A673 (cell line): ENCODE data around the gene PSMD11. TPM values are rescaled to one million over a fixed set of nuclear protein-coding genes. Genes with fewer than 3 reads are reported as not detected.

Source experiments
- BruUV-seq: library from RNA; stranded (reverse); fragments of 400-500 nt; replicated peaks from 2 replicates; lab custom pipeline; 2021; lab: Mats Ljungman, UMichigan
- CTCF ChIA-PET: fragments of 300-600 bp; sonication (Branson Sonifier 250); formaldehyde crosslinking; loops from one replicate; lab custom pipeline; 2022; ENCODE audit warnings: antibody characterized with exemption; lab: Charles Lee
- POLR2A ChIA-PET: fragments of 300-600 bp; sonication (Branson Sonifier 250); formaldehyde crosslinking; loops from one replicate; lab custom pipeline; 2022; ENCODE audit warnings: antibody characterized with exemption; ENCODE audit not compliant: low non-redundant PET; lab: Charles Lee
- DNase-seq: peaks from one replicate; pipeline ENCODE4 v3.0.0-alpha.2; 2015; ENCODE audit warnings: low spot score
- H3K27ac ChIP-seq: fragments of 200-600 bp; sonication (generic); 2 replicates; pipeline ENCODE4 v1.5.1; 2016; ENCODE audit warnings: mixed run types, low read depth, mild to moderate bottlenecking, mixed read lengths, antibody characterized with exemption, low read length; ENCODE audit not compliant: poor library complexity, severe bottlenecking
- H3K27me3 ChIP-seq: fragments of 200-600 bp; sonication (generic); replicated peaks from 2 replicates; pipeline ENCODE4 v1.6.1; 2017; ENCODE audit warnings: mixed run types, low read depth, mild to moderate bottlenecking, mixed read lengths, antibody characterized with exemption, low read length; ENCODE audit not compliant: insufficient read depth, poor library complexity
- H3K36me3 ChIP-seq: fragments of 200-600 bp; sonication (generic); 2 replicates; pipeline ENCODE4 v1.6.1; 2016; ENCODE audit warnings: mixed run types, mild to moderate bottlenecking, mixed read lengths, antibody characterized with exemption, low read length; ENCODE audit not compliant: insufficient read depth, poor library complexity, severe bottlenecking
- H3K4me1 ChIP-seq: fragments of 200-600 bp; sonication (generic); 2 replicates; pipeline ENCODE4 v1.6.1; 2017; ENCODE audit warnings: mixed run types, mild to moderate bottlenecking, mixed read lengths, antibody characterized with exemption, low read length; ENCODE audit not compliant: insufficient read depth, poor library complexity, severe bottlenecking
- H3K4me3 ChIP-seq: fragments of 200-600 bp; sonication (generic); 2 replicates; pipeline ENCODE4 v1.5.1; 2016; ENCODE audit warnings: low read depth, mixed run types, mild to moderate bottlenecking, mixed read lengths, low read length; ENCODE audit not compliant: poor library complexity, severe bottlenecking
- H3K9me3 ChIP-seq: fragments of 200-600 bp; sonication (generic); 2 replicates; pipeline ENCODE4 v1.6.1; 2016; ENCODE audit warnings: mixed run types, low read depth, mild to moderate bottlenecking, mixed read lengths, antibody characterized with exemption, low read length; ENCODE audit not compliant: poor library complexity, severe bottlenecking
- CTCF ChIP-seq: fragments of 300-800, 200-600 bp; sonication (generic); conservative IDR thresholded peaks from 2 replicates; pipeline ENCODE4 v1.5.1; 2017; ENCODE audit warnings: low read depth, mild to moderate bottlenecking, antibody characterized with exemption, low read length, moderate library complexity, mixed read lengths
- EZH2 ChIP-seq: fragments of 200-600 bp; sonication (generic); IDR thresholded peaks from 2 replicates; pipeline ENCODE4 v1.6.1; 2017; ENCODE audit warnings: borderline replicate concordance, low read depth, mild to moderate bottlenecking, mixed read lengths, antibody characterized with exemption, low read length; ENCODE audit not compliant: poor library complexity, severe bottlenecking
- intact Hi-C: fragments of 100-400 bp; cut with micrococcal nuclease; formaldehyde crosslinking; loops from one replicate; pipeline ENCODE4 v1.10.0; 2022; ENCODE audit not compliant: unreplicated experiment
- total RNA-seq: library from RNA; stranded (reverse); gene quantifications from 2 replicates; pipeline ENCODE4 v1.2.3, GENCODE V29; 2021

The PSMD11 gene
- total RNA-seq, 1 experiment from 2014 or later: 195 TPM

GRCh38 chr17:32496395-32497073 lies 52.2 kb downstream of the PSMD11 start:
- ChIA-PET POLR2A (no interaction called here), CTCF (no interaction called here)
- Histone ChIP-seq H3K36me3 (no peaks in the 10 kb centered on the region), H3K4me1 (peaks cover 10% of the 10 kb centered on the region), H3K27me3 (no peaks in the 10 kb centered on the region), H3K9me3 (no peaks in the 10 kb centered on the region), H3K4me3 (no peak overlapping the region), H3K27ac (no peak overlapping the region)
- no peak for DNase-seq
- BruUV-seq: no TSS peak
- TF ChIP-seq EZH2 (no peak), CTCF (no peak)
- intact Hi-C loops: no loop called here

- intact Hi-C loops: no loop called here
- no peak overlapping the region for H3K27ac ChIP-seq
- no peaks in the 10 kb centered on the region for H3K9me3 ChIP-seq
- CTCF ChIA-PET: no interaction called here
- BruUV-seq: no TSS peak
- H3K4me1 ChIP-seq: peaks cover 10% of the 10 kb centered on the region
- POLR2A ChIA-PET: no interaction called here
- H3K27me3 ChIP-seq: no peaks in the 10 kb centered on the region
- DNase-seq: no peak
- H3K4me3 ChIP-seq: no peak overlapping the region
- TF ChIP-seq EZH2 (no peak), CTCF (no peak)
- no peaks in the 10 kb centered on the region for H3K36me3 ChIP-seq
Observed at GRCh38 chr17:32497431-32498205, 53.3 kb downstream of the PSMD11 start.

GRCh38 chr17:32498391-32498790 lies 54.1 kb downstream of the PSMD11 start:
- intact Hi-C loops: no loop called here
- Histone ChIP-seq H3K27ac (no peak overlapping the region), H3K4me3 (no peak overlapping the region), H3K36me3 (no peaks in the 10 kb centered on the region), H3K4me1 (peaks cover 10% of the 10 kb centered on the region), H3K27me3 (no peaks in the 10 kb centered on the region), H3K9me3 (no peaks in the 10 kb centered on the region)
- ChIA-PET POLR2A (no interaction called here), CTCF (no interaction called here)
- no peak for TF ChIP-seq CTCF
- TF ChIP-seq EZH2: no peak
- DNase-seq: no peak
- BruUV-seq: no TSS peak
